ENCODE data around the gene MAP4K4.
"Not testable (repeated sequence)": the region's sequence is repeated elsewhere in the genome, so short reads cannot be mapped to it uniquely, and the experiment has no call there.

The MAP4K4 gene

GRCh38 chr2:101881131-101881530, 183.6 kb downstream of the MAP4K4 start:
- DNase-seq, result no peak

GRCh38 chr2:101882769-101883307, 185.3 kb downstream of the MAP4K4 start:
- no peak for DNase-seq

- DNase-seq, result peak; percentile 71
These were observed 186.4 kb downstream of the MAP4K4 start for GRCh38 chr2:101883860-101884259.

DNA sequence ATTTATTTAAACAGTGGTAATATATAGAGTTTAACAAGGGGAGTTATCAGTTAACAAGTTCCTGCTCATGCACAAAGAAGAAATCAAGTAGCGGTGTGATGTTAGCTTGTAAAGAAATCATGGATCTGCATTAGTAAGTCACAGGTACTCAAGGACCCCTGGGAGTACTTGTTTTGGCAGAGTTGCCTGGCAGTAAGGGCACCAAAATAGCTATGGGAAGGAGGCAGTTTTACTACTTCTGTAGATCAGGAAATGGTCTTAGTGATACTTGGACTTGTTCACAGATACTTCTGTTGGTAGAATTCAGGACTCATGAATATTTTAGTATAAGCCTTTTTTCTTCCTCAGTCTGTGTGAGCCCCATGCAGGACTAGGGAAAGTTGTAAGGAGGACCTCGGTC, 186.9 kb downstream of the MAP4K4 start:
- DNase-seq, result no peak

- peak; percentile 15 for DNase-seq
These were observed 189.8 kb downstream of the MAP4K4 start for GRCh38 chr2:101887328-101887727.

DNA sequence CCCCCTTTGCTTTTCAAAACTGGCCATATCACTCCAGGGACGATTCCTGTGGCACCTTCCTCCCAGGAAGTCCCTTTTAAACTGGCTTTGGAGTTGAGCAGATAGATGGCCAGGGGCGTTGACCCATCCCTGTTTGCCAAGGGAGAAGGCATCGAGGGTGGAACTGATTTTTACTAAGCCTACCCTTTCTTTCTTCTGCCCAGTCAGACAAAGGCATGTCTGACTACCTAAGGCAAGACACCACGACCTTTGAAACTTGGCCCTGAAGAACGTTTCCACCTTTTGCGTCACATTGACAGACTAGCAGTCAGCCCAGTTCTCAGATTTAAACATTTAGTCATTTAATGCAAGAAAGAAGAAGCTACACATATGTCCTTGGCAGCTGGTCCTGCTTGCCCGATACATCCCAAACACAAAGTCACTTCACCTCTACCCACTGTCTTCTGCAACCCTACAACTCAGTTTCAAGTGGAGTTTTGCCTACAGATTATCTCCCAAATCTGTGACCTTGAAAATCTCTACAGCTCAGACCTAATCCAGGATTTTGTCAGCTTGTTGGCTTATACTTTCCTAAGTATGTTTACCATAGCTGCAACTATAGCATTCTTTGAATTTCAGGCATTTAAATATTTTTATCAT, 192.1 kb downstream of the MAP4K4 start:
- DNase-seq, result no peak

GRCh38 chr2:101892377-101892776, 194.9 kb downstream of the MAP4K4 start:
- no peak for DNase-seq

DNA sequence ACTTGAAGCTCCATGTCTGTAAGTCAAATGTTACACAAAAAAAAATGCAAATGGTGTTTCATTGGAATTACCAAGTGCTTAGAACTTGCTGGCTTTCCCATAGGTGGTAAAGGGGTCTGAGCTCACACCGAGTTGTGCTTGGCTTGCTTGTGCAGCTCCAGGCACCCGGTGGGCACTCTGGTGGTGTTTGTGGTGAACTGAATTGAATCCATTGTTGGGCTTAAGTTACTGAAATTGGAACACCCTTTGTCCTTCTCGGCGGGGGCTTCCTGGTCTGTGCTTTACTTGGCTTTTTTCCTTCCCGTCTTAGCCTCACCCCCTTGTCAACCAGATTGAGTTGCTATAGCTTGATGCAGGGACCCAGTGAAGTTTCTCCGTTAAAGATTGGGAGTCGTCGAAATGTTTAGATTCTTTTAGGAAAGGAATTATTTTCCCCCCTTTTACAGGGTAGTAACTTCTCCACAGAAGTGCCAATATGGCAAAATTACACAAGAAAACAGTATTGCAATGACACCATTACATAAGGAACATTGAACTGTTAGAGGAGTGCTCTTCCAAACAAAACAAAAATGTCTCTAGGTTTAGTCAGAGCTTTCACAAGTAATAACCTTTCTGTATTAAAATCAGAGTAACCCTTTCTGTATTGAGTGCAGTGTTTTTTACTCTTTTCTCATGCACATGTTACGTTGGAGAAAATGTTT, 196.3 kb downstream of the MAP4K4 start:
- DNase-seq, result no peak

DNA sequence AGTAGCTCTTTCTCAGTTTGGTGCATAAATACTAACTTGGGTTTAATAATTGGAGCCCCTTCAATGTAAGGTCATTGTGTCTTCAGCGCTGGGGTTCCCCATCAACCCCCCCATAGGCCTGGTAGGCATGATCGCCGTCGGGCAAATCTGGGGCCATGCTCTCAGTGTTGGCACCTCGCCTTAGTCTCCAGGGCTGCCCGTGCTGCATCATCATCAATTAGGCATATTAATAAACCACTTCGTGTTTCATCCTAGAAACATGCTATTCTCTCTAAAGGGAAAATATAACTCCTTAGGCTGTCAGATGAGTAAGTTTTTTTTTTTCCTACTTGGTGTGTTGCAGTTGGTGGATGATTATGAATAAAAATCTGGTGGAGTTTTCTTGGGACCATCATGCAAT, 197.5 kb downstream of the MAP4K4 start:
- DNase-seq, result no peak

DNA sequence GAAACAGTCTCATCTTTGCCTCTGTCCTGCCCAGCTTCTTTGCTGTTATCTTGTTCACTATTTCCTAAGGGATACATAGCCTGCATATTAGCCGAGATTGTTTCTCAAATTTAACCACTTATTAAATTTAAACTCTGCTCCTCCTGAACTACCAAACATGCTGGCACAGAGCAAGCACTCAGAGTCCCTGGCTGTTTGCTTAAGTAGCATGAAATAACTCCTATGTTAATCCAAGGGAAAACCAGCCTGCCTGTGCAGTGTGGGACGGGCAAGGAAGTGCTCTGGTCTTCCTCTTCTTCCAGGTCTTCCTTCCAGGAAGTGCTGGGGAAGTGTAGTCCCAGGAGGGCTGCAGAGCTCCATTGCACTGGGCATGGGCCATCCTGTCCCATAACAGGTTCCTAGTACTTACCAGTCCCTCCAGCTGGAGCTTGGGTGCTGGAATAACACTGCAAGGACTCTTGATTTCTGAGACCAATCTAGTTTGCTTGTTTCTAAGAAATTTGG, 198.4 kb downstream of the MAP4K4 start:
- no peak for DNase-seq

- no peak for DNase-seq
These were observed 199.8 kb downstream of the MAP4K4 start for GRCh38 chr2:101897301-101897700.

- DNase-seq, result no peak
These were observed 201.8 kb downstream of the MAP4K4 start for GRCh38 chr2:101899265-101899664.

DNA sequence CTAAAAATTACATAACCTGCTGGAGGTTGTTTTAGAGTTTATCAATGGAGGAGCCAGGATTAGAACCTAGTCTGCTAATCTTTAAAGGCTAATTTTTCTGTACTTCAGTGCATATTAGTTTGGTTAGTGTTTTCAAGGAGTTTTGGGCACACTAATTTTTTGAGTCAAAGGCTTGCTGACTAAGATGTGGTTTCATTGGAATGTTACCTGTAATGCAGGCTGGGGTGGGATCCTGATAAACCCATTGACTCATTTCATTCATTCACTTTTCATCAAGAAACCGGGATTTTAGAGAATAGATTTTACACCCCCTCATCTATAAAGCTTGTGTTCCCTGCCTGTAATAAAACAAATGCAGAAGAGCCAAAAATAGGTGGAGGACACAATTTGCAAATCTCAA, 202.4 kb downstream of the MAP4K4 start:
- DNase-seq, result no peak

GRCh38 chr2:101900375-101900774, 202.9 kb downstream of the MAP4K4 start:
- no peak for DNase-seq

GRCh38 chr2:101901241-101901640, 203.7 kb downstream of the MAP4K4 start:
- no peak for DNase-seq

- no peak for DNase-seq
These were observed 204.7 kb downstream of the MAP4K4 start for GRCh38 chr2:101902169-101902568.

GRCh38 chr2:101904916-101905315, 207.4 kb downstream of the MAP4K4 start:
- no peak for DNase-seq

GRCh38 chr2:101905746-101906336, 208.3 kb downstream of the MAP4K4 start:
- DNase-seq, result no peak

- DNase-seq, result no peak
These were observed 212.3 kb downstream of the MAP4K4 start for GRCh38 chr2:101909760-101910159.

- DNase-seq, result no peak
These were observed 215.0 kb downstream of the MAP4K4 start for GRCh38 chr2:101912545-101912944.

DNA sequence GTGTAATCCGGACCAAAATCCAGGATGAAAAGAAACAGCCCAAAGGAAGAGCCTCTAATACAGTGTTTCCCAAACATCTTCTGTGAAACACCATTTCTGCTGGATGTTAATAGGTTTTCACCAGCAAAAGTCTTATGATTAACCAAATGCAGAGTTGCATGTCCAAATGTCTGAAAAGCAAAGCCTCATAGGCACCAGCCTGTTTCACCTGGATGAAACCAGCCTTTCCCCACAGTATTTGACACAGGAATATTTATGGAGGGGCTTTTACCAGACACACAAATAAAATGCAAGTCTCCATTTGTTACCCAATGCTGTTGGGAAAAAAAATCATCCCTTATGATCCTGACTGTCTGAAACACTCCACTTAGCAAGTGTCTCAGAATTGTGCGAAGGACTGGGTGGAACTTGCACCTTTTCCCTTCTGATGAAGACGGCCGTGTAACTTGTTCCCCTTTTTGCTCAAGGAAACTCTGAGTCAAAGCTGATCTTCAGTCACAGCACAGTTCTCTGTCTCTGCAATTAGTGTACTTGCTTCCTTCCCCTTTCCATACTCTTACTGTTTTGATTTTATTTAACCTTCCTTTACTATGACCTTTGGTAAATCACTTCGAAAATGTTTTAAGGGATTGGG, 223.9 kb downstream of the MAP4K4 start:
- no peak for DNase-seq

- DNase-seq, result no peak
These were observed 224.4 kb downstream of the MAP4K4 start for GRCh38 chr2:101921953-101922325.

- not testable (repeated sequence) for DNase-seq
These were observed 226.8 kb downstream of the MAP4K4 start for GRCh38 chr2:101924311-101924710.
